HG03469 (cell line): Measurements from ENCODE around the gene PHKG2.
"Not testable (repeated sequence)": the region's sequence is repeated elsewhere in the genome, so short reads cannot be mapped to it uniquely, and the experiment has no call there.

ENCODE experiments used
- ATAC-seq: cut with Tn5 transposase; IDR thresholded peaks from one replicate; pipeline ENCODE4 v1.9.1; 2021; ENCODE audit warnings: mild to moderate bottlenecking, moderate library complexity, moderate number of reproducible peaks; ENCODE audit not compliant: unreplicated experiment

Gene PHKG2, protein sequence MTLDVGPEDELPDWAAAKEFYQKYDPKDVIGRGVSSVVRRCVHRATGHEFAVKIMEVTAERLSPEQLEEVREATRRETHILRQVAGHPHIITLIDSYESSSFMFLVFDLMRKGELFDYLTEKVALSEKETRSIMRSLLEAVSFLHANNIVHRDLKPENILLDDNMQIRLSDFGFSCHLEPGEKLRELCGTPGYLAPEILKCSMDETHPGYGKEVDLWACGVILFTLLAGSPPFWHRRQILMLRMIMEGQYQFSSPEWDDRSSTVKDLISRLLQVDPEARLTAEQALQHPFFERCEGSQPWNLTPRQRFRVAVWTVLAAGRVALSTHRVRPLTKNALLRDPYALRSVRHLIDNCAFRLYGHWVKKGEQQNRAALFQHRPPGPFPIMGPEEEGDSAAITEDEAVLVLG

DNA sequence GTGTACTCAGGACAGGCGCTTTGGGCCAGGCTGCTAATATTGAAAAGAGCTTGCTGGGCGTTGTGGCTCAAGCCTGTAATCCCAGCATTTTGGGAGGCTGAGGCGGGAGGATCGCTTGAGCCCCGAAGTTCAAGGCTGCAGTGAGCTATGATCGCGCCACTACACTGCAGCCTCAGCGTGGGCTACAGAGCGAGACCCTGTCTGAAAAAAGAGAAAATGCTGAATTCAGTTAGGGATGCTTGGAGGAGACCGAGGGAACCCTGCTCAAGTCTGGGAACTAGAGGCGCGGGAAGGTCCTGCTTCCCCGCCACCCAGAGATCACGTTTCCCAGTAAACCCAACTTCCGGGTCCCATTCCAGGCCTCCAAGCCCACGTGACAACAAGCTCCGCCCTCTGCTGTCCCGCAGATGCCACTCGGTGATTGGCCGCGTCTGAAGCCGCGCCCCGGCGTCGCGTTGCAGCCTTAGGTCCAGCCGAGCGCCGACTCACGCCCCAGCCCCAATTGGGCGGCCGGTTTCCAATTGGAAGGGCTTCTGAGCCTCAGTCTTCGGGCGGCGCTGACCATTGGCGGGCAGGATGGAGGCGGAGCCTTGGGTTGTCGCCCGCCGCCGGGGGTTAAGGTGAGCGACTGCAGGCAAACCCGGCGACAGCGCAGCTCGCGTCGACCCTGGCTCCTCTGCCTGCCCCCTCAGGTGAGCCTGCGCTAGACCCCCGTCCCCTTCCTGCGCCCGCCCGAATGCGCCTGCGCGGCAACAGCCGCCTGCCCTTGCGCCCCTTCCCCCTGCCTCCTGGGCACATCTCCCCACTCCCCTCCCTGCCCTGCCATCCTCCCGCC is at the start of gene PHKG2:
Gene PHKG2, plus strand, starts transcription at position 627 of the 835 bp plus-strand sequence. CDS start 396 bp downstream, outside the sequence.
- peak; percentile 89 for ATAC-seq

DNA sequence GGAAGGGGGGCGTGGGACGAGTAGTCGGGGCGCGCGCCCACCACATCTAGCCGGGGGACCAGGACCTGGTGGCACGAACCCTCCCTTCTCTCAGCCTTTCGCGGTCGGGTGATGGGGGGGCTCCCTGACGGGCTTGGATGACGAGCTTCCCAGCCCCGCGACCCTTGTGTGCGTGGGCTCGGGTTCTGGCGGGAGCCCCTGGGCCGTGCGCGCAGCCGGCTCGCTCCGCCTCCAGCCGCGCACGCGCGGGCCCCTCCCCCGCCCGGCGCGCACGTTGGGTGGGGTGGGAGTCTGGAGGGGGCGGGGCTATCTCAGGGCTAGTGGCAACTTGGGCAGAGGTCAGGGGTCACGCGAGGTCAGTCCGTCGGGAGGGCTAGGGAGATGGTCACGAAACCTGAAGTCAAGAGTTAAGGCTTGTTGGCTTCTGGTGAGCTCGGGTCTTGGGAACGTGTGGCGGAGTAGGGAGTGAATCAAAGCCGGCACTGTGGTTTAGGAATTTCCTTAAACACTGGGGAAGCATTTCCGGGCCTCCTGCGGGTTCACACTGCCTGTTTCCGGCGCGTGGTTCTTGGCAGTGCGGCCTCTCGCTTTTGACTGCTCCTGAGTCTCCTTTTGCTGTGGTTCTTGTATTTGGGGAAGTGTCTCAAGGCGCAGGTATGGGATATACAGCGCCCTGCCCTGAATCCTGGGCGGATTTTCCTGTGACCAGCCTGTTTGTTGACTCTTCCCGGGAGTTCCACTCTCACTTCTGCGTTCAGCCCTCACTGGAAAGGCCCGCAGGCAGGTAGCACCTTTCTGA is 49.2 kb upstream of the PHKG2 start, which contains the start of gene SRCAP:
Gene SRCAP, plus strand, starts transcription at position 356 of the 799 bp plus-strand sequence. CDS start 1,654 bp downstream, outside the sequence.
- peak; percentile 8 for ATAC-seq

DNA sequence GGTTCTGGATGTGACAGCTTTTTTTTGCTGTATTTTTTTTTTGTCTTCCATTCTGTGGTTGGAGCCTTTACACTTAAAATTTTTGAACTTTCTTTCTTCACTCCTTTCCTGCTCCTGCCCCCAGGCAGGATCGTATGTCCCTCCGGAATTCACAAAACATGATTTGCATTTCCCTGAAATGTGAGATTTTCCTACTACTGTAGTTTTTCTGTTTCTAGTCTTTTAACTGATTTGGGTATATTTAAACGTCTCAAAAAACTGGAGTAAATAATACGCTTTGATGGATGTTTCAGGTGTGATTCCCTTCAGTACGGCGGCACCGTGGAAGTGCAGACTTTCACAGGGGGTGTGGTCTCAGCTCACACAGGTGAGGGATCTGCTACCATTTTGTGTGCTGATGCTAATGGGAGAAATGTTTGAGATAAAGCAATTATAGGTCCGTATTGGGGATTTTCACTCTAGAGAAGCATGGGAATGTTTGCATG is 48.6 kb upstream of the PHKG2 start:
- no peak for ATAC-seq

DNA sequence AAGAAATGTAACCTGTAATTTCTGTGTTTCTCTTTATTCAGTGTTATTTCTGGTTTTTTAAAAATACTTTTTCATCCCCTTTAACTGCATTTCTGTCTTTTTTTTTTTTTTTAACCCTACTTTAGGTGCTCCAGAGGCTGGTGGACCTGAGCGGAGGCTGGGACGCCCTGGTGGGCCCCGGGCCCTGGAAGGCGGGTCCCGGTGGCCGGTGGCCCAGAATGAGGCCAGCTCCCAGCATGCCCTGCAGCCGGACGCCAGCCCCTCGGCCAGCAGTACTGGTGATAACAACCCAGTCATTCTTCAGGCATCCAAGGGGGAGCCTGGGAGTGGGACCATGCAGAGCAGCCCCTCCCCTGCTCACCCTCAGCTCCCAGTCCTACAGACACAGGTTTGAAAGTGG is 47.7 kb upstream of the PHKG2 start:
- ATAC-seq: no peak

DNA sequence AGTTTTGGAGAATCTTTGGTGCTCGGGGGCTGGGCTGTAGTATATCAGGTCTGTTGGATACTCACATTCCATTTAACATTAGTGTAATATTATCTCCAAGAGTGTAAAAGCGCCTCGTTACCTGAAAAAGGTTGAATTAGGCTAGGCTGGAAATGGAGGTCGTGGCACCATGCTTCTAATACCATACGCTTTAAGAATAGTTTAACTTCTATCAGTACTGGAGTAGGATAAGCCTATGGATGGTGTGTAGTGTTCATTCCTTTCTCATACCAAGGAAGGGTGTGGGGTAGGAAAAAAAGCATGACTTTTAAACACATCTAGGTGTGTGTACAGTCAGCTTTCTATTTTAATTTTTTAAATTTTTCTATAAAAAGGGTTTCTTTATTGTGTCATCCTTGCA is 47.3 kb upstream of the PHKG2 start:
- no peak for ATAC-seq

DNA sequence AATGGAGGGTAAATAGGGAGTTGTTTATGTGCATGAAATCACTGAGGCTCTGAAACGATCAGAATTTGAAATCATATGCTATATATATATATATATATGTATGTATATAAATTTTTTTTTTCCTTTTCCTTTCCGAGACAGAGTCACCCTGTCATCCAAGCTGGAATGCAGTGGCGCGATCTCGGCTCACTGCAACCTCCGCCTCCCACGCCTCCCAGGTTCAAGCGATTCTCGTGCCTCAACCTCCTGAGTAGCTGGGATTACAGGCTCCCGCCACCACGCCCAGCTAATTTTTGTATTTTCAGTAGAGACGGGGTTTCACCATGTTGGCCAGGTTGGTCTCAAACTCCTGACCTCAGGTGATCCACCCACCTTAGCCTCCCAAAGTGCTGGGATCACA is 45.2 kb upstream of the PHKG2 start:
- not testable (repeated sequence) for ATAC-seq

DNA sequence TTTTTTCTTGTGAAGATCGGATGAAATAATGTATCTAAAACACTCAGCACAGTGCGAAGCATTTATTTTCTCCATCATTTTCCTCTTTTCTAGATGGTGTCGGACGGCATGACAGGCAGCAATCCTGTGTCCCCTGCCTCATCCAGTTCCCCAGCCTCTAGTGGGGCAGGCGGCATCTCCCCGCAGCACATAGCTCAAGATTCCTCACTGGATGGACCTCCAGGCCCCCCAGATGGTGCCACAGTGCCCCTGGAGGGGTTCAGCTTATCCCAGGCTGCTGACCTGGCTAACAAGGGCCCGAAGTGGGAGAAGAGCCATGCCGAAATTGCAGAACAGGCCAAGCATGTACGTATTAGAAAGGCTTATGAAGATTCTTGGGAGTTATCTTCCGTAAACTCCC is 44.3 kb upstream of the PHKG2 start:
- no peak for ATAC-seq

DNA sequence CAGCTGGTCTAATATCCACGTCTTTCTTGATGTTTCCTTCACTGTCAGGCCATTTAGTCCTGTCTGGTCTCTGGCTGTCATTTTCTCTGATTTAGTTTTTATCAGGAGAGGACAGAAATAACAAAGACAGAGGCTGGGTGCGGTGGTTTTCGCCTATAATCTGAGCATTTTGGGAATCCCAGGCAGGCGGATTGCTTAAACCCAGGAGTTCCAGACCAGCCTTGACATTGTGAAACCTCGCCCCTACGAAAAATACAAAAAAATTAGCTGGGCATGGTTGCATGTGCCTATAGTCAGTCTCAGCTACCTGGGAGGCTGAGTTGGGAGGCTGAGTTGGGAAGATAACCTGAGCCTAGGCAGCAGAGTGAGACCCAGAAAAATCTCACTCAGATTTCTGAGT is 42.2 kb upstream of the PHKG2 start:
- ATAC-seq: no peak

DNA sequence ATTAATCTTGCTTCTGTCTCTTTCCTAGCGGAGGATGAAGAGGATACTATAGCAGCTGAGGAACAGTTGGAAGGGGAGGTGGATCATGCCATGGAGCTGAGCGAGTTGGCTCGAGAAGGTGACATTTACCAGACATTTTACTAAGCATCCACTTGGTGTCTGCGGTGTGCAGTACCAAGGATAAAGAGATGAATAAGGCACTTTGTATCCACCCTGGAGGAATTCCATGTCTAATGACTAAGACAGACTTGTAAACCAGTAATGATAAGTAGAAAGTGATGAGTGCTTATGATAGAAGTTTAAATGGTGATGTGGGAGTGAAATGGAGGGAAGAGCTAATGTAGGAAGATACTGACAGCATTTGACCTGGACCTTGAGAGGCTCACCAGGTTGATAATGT is 37.3 kb upstream of the PHKG2 start:
- ATAC-seq: no peak

DNA sequence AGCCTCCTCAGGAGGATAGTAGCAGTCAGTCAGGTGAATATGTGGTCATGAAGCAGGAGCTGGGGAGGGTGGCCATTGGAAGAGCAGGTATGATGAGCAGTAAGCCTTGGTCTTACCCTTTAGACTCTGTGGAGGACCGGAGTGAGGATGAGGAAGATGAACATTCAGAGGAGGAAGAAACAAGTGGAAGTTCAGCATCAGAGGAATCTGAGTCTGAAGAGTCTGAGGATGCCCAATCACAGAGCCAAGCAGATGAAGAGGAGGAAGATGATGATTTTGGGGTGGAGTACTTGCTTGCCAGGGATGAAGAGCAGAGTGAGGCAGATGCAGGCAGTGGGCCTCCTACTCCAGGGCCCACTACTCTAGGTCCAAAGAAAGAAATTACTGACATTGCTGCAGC is 36.5 kb upstream of the PHKG2 start:
- ATAC-seq: no peak

DNA sequence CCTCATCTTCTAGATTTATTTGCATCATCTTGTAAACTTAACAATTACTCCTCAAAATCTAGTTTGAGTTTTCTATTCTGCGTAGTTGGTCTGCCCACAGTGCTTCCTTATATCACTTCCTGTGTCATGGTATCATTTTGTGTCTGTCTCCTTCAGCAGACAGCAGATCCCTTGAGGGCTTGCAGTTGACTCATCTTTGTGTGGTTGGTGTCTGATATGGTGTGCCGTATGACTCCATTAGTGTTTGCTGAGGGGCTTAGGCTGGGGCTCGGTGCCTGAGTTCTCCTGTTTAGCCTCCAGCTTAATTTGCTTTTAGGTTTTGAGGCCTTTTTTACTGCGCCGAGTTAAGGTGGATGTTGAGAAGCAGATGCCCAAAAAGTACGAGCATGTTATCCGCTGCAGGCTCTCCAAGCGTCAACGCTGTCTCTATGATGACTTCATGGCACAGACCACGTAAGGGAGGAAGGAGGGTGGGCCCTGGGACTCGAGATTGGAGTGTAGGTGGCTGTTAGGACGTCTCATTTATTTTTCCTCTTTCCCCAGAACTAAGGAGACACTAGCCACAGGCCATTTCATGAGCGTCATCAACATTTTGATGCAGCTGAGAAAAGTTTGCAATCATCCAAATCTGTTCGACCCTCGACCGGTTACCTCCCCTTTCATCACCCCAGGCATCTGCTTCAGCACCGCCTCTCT is 32.3 kb upstream of the PHKG2 start:
- no peak for ATAC-seq

DNA sequence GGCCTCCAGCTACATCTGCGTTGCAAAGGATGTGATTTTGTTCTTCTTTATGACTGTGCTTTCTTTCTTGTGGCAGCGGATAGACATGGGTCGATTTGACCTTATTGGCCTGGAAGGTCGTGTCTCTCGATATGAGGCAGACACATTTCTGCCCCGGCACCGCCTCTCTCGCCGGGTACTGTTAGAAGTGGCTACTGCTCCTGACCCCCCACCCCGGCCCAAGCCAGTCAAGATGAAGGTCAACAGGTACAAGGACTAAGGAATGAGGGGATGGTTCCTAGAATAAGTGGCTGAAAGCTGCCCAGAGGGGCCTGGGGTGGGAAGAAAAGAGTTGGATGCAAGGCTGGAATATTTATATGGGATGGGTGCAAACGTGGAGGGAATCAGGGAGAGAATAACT is 28.1 kb upstream of the PHKG2 start:
- no peak for ATAC-seq

DNA sequence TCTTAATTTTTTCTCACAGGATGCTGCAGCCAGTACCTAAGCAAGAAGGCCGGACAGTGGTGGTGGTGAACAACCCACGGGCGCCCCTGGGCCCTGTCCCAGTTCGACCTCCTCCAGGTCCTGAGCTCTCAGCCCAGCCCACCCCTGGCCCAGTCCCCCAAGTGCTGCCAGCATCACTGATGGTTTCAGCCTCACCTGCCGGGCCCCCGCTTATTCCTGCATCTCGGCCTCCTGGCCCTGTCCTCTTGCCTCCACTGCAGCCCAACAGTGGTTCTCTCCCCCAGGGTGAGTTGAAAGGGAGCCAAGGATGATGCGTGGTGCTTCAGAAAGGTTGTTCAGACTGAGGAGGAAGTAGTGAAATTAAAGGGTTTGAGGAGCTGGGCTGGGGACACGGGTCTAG is 27.5 kb upstream of the PHKG2 start:
- ATAC-seq: no peak

DNA sequence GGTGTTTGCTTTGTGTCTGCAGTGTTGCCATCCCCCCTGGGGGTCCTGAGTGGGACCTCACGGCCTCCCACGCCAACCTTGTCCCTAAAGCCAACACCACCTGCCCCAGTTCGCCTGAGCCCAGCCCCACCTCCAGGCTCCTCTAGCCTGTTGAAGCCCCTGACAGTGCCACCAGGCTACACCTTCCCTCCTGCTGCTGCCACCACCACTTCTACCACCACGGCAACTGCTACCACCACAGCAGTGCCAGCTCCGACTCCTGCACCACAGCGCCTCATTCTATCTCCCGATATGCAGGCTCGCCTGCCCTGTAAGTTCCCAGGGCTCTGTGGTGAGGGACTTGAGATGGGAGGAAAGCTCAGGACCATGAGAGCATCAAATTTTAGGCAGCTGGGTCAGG is 27.1 kb upstream of the PHKG2 start:
- ATAC-seq: no peak

DNA sequence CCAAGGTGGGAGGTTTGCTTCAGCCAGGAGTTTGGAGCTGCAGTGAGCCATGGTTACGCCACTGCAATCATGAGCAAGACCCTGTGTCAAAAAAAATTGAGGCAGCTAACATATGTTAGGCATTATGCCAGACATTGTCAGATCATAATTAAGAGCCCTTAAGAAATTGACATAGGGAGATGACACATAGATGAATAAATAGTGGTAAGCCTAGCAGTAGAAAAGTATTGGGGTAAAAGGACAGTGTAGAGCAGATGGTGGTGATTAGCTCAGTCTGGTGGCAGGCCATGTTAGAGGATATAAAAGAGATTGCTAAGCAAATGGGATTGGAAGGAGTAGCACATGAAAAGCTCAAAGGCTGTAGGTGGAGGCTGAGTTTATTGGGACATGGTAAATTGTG is 26.6 kb upstream of the PHKG2 start:
- ATAC-seq: no peak

DNA sequence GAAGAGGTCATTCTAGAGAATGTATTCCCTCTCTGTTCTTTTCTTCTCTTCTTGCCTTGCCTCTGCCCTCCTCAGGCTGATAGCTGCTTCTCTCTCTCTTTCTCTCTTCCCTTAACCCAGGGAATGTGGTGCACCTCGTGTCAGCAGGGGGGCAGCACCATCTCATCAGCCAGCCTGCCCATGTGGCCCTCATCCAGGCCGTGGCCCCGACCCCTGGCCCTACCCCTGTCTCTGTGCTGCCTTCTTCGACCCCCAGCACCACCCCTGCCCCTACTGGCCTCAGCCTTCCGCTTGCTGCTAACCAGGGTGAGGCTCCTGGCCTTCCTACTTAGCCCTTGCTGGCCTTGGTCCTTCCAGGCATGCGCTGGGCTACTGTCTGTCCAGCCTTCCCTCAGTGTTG is 25.8 kb upstream of the PHKG2 start:
- ATAC-seq: no peak

DNA sequence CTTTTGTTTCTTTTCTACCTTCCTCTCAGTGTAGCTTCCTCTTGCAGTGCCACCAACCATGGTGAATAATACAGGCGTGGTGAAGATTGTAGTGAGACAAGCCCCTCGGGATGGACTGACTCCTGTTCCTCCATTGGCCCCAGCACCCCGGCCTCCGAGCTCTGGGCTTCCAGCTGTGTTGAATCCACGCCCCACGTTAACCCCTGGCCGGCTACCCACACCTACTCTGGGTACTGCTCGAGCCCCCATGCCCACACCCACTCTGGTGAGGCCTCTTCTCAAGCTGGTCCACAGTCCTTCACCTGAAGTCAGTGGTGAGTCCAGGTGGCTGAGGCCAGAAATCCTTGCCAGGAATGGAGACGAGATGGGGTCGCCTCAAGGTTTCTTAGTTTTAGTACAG is 25.3 kb upstream of the PHKG2 start:
- no peak for ATAC-seq

DNA sequence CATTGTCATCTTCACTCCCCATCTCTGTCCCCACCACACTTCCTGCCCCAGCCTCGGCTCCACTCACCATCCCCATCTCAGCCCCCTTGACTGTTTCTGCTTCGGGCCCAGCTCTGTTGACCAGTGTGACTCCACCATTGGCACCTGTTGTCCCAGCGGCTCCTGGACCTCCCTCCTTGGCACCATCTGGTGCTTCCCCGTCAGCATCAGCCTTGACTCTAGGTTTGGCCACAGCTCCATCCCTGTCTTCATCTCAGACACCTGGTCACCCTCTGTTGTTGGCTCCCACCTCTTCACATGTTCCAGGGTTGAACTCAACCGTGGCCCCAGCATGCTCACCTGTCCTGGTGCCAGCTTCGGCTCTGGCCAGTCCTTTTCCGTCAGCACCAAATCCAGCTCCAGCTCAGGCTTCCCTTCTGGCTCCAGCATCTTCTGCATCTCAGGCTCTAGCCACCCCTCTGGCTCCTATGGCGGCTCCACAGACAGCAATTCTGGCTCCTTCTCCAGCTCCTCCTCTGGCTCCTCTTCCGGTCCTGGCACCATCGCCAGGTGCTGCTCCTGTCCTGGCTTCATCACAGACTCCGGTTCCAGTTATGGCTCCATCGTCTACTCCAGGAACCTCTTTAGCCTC is 24.4 kb upstream of the PHKG2 start:
- no peak for ATAC-seq

DNA sequence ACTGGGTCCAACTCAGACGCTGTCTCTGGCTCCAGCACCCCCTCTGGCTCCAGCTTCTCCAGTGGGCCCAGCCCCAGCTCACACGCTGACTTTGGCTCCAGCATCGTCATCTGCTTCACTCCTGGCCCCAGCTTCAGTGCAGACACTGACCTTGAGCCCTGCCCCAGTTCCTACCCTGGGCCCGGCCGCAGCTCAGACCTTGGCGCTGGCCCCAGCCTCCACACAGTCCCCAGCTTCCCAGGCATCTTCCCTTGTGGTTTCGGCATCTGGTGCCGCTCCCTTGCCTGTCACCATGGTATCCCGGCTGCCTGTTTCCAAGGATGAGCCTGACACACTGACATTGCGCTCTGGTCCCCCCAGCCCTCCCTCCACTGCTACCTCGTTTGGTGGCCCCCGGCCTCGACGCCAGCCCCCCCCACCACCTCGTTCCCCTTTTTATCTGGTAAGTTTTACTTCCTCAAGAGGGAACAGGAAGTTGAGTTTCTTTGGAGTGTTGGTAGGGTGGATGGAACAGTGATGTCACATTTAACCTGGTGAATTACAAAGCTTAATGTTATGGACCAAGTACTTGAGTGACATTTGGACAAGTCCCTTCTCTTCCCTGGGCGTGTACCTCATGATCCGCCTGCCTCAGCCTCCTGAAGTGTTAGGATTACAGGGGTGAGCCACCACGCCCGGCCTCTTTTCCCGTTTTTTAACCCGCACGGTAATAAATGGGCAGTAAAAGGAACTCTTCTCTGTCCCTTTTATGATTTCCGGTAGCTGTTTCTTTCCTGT is 23.4 kb upstream of the PHKG2 start:
- no peak for ATAC-seq
